ENCODE data around the gene ACTR8. TPM values are rescaled to one million over a fixed set of nuclear protein-coding genes. Genes with fewer than 3 reads are reported as not detected.

ACTR8 gene
- total and polyA plus RNA-seq, 2 of the 4 experiments (the other 2 are of a cell fraction): 20.3 to 31.4 TPM

Other genes with a start within 250 kb of the ACTR8 start
- under 0.01 and 0.28 TPM in 2 replicates for gene CHDH, start 35.7 kb downstream of the ACTR8 start, total RNA-seq (2012; rRNA removed)
- gene CHDH, start 35.7 kb downstream of the ACTR8 start, polyA plus RNA-seq (2012; rRNA removed): 0.07 and 0.19 TPM in 2 replicates
- under 0.01 TPM in 1 of 2 replicates, not detected in the other for gene IL17RB, start 35.6 kb downstream of the ACTR8 start, total RNA-seq (2012; rRNA removed)
- 0.09 TPM in 1 of 2 replicates, not detected in the other for gene IL17RB, start 35.6 kb downstream of the ACTR8 start, polyA plus RNA-seq (2012; rRNA removed)
- 19.2 and 37.1 TPM in 2 replicates for gene SELENOK, start 9.7 kb upstream of the ACTR8 start, total RNA-seq (2012; rRNA removed)
- gene SELENOK, start 9.7 kb upstream of the ACTR8 start, polyA plus RNA-seq (2012; rRNA removed): 35.5 and 36.2 TPM in 2 replicates
- 0.28 and 0.36 TPM in 2 replicates for gene CACNA2D3, start 240.4 kb upstream of the ACTR8 start, total RNA-seq (2012; rRNA removed)
- 0.41 and 0.50 TPM in 2 replicates for gene CACNA2D3, start 240.4 kb upstream of the ACTR8 start, polyA plus RNA-seq (2012; rRNA removed)